Endodermal cell (in vitro differentiated cells): ENCODE data around the gene SPTLC3. TPM values are rescaled to one million over a fixed set of nuclear protein-coding genes. Genes with fewer than 3 reads are reported as not detected.
A peak's percentile ranks its signal among the peaks of the same experiment; 100 is the strongest.

ENCODE experiments used
- DNase-seq: peaks from one replicate; pipeline ENCODE4 v3.0.0-alpha.2; 2017
- H3K27ac ChIP-seq: 2 replicates; pipeline ENCODE4 v1.5.1; 2013; ENCODE audit warnings: mild to moderate bottlenecking, low read depth, low read length, moderate library complexity
- H3K27me3 ChIP-seq: 2 replicates; pipeline ENCODE4 v1.6.1; 2013; ENCODE audit warnings: mild to moderate bottlenecking, low read length, moderate library complexity; ENCODE audit not compliant: insufficient read depth, control insufficient read depth, poor library complexity, severe bottlenecking
- H3K36me3 ChIP-seq: 2 replicates; pipeline ENCODE4 v1.7.0; 2013; ENCODE audit warnings: mild to moderate bottlenecking, low read length, moderate library complexity; ENCODE audit not compliant: control insufficient read depth, insufficient read depth
- H3K4me1 ChIP-seq: one replicate; pipeline ENCODE4 v1.7.0; 2013; ENCODE audit warnings: low read length; ENCODE audit not compliant: control insufficient read depth, insufficient read depth
- H3K4me3 ChIP-seq: 2 replicates; pipeline ENCODE4 v1.5.1; 2013; ENCODE audit warnings: mild to moderate bottlenecking, low read length, moderate library complexity
- H3K9ac ChIP-seq: 2 replicates; pipeline ENCODE4 v1.6.1; 2013; ENCODE audit warnings: mild to moderate bottlenecking, low read length, moderate library complexity; ENCODE audit not compliant: poor library complexity, severe bottlenecking; ENCODE audit errors: extremely low read depth
- H3K9me3 ChIP-seq: 2 replicates; pipeline ENCODE4 v1.6.1; 2013; ENCODE audit warnings: mild to moderate bottlenecking, low read length, moderate library complexity; ENCODE audit not compliant: control insufficient read depth
- H3K27ac Mint-ChIP-seq: 2 replicates; pipeline ENCODE4 v1.8.0; 2020; ENCODE audit warnings: mixed read lengths
- H3K27me3 Mint-ChIP-seq: 2 replicates; pipeline ENCODE4 v1.8.0; 2021; ENCODE audit warnings: mild to moderate bottlenecking, mixed read lengths; ENCODE audit not compliant: insufficient read depth
- H3K36me3 Mint-ChIP-seq: 2 replicates; pipeline ENCODE4 v1.8.0; 2020; ENCODE audit warnings: low read depth, mixed read lengths
- H3K4me1 Mint-ChIP-seq: 2 replicates; pipeline ENCODE4 v1.8.0; 2020; ENCODE audit warnings: mixed read lengths
- H3K4me3 Mint-ChIP-seq: 2 replicates; pipeline ENCODE4 v1.8.0; 2020; ENCODE audit warnings: mild to moderate bottlenecking, moderate library complexity, mixed read lengths
- H3K9me3 Mint-ChIP-seq: 2 replicates; pipeline ENCODE4 v1.8.0; 2020; ENCODE audit warnings: mild to moderate bottlenecking, mixed read lengths
- WGBS, 2 experiments: methylation state at CpG; one replicate each; pipeline versions ENCODE4 v1.1.5 to v1.1.7; 2013; ENCODE audit warnings: missing lambda C conversion rate in 2 of 2, mixed read lengths in 1 of 2; ENCODE audit not compliant: insufficient coverage in 1 of 2, insufficient read length in 1 of 2; 5-methylcytosine and 5-hydroxymethylcytosine counted together
- total RNA-seq, 2 donors: library from RNA; stranded (reverse); fragmentation: NEBNext Ultra II Directional in 1 of 2; extraction: Animal tissue kit (Norgen Biotek cat#: 25700) in 1 of 2; gene quantifications; 2 replicates in 1 of 2; 3 replicates in 1 of 2; pipeline ENCODE4 v1.2.1, GENCODE V29; 2021
- TF ChIP-seq, protein P1 (sequence below): fragments of 200-600 bp; sonication (generic); conservative IDR thresholded peaks from 2 replicates; pipeline ENCODE4 v1.5.0; 2021; ENCODE audit warnings: antibody characterized with exemption, mild to moderate bottlenecking

The SPTLC3 gene
- total RNA-seq, 2 donors from 2014 or later: 1.6 TPM

DNA sequence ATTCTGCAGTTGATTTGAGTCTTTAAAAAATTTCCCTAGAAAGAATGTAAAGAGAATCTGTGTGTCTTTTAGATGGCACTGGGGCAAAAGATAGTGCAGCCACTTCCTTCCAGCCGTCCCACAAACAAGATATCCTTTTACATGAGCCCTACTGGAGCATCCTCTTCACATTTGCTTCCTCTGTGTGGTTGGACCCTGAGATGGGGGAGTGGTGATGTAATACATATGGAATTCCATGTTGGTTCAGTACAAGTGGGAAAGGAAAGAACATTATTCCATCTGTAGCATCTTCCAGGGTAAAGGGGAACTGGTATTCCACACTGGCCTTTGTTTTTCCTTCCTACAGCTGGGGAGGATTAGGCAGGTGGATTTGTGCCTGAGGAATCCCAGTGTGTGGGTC lies 133.4 kb downstream of the SPTLC3 start:
- peaks cover 2% of the 10 kb centered on the region for H3K9me3 Mint-ChIP-seq
- peaks cover 5% of the 10 kb centered on the region for H3K4me1 Mint-ChIP-seq
- no peaks in the 10 kb centered on the region for H3K9me3 ChIP-seq
- no peaks in the 10 kb centered on the region for H3K4me1 ChIP-seq
- H3K27me3 ChIP-seq: no peaks in the 10 kb centered on the region
- no peak overlapping the region for H3K4me3 Mint-ChIP-seq
- H3K36me3 Mint-ChIP-seq: no peaks in the 10 kb centered on the region
- no peak for DNase-seq
- H3K27ac ChIP-seq: no peak overlapping the region
- TF ChIP-seq, protein P1, sequence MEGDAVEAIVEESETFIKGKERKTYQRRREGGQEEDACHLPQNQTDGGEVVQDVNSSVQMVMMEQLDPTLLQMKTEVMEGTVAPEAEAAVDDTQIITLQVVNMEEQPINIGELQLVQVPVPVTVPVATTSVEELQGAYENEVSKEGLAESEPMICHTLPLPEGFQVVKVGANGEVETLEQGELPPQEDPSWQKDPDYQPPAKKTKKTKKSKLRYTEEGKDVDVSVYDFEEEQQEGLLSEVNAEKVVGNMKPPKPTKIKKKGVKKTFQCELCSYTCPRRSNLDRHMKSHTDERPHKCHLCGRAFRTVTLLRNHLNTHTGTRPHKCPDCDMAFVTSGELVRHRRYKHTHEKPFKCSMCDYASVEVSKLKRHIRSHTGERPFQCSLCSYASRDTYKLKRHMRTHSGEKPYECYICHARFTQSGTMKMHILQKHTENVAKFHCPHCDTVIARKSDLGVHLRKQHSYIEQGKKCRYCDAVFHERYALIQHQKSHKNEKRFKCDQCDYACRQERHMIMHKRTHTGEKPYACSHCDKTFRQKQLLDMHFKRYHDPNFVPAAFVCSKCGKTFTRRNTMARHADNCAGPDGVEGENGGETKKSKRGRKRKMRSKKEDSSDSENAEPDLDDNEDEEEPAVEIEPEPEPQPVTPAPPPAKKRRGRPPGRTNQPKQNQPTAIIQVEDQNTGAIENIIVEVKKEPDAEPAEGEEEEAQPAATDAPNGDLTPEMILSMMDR: no peak
- peaks cover 5% of the 10 kb centered on the region for H3K27me3 Mint-ChIP-seq
- H3K9ac ChIP-seq: no peak overlapping the region
- no peak overlapping the region for H3K4me3 ChIP-seq
- WGBS, 2 experiments: 91% methylated on average over 1 of the region's 1 CpG; no CpG with 5 or more reads in 1 of the 2 experiments
- no peak overlapping the region for H3K27ac Mint-ChIP-seq
- H3K36me3 ChIP-seq: no peaks in the 10 kb centered on the region

DNA sequence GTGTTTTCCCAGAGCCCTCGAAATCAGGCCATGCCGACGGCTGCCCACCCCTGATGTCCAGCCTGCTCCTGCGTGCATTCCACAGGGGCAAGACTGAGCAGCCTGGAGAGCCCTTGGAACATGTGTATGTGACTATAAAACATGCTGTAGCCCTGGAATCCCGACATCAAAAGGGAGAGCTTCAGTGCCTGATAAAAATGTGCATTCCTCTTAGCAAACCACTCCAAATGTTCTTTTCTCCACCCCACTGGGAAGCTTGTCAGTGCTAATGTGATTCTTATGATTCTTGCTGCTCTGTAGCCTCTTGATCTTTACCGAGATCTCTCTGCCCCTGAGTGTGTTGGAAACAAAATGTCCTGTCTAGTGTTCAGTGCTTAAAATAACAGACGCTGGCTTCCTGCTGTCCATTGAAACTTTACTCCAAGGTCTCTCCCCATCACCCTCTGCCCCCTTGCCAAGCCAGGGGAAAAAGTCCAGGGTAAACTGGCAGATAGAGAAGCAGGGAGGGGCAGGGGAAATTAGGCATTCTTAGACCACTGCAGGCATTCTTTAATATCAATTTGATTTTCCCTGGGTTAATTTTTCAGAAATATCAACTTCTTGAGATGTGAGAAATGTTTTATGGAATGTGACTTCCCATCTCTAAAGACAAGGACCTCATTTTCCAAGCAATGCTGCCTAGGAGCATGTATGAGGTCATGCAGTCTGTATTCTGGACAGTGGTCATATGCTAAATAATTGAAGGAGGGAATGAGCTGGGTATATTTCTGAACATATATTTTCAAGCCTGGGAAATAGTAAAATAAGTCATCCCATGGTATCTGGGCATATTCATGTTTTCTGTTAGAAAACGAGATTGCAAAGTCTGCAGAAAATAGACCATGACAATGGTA lies 138.5 kb downstream of the SPTLC3 start:
- TF ChIP-seq, protein P1: no peak
- Mint-ChIP-seq H3K9me3 (peaks cover 2% of the 10 kb centered on the region), H3K27me3 (no peaks in the 10 kb centered on the region), H3K36me3 (no peaks in the 10 kb centered on the region), H3K27ac (peak overlapping the region; percentile 27), H3K4me3 (no peak overlapping the region), H3K4me1 (peaks cover 16% of the 10 kb centered on the region)
- no peak for DNase-seq
- Histone ChIP-seq H3K4me3 (no peak overlapping the region), H3K9ac (no peak overlapping the region), H3K4me1 (peaks cover 3% of the 10 kb centered on the region), H3K36me3 (no peaks in the 10 kb centered on the region), H3K27me3 (no peaks in the 10 kb centered on the region), H3K27ac (peak overlapping the region; percentile 26), H3K9me3 (no peaks in the 10 kb centered on the region)
- 56 to 80% methylated on average over 3 to 8 of the region's 8 CpGs for WGBS, 2 experiments

DNA sequence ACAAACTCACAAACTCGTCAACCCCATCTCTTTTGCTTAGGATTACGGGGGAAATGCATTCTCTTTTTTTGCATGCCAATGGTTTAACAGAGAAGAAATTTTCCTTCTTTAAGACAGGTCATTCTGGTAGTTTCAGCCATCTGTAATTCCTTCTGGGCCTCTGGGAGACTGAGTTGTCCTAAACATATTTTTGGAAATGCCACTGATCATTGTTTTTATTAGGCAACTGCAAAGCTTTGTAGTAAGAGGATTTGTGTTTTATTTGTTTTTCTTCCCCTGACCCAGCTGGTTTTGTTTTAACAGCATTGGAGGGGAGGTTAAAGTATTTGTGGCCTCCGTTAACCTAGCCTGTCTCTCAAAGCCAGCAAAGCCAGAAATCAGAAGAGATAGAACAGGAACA lies 139.2 kb downstream of the SPTLC3 start:
- Histone ChIP-seq H3K4me3 (no peak overlapping the region), H3K27ac (no peak overlapping the region), H3K9me3 (no peaks in the 10 kb centered on the region), H3K27me3 (peaks cover 2% of the 10 kb centered on the region), H3K36me3 (no peaks in the 10 kb centered on the region), H3K9ac (no peak overlapping the region), H3K4me1 (peaks cover 3% of the 10 kb centered on the region)
- H3K4me3 Mint-ChIP-seq: no peak overlapping the region
- WGBS, 2 experiments: 82 to 88% methylated on average over 3 of the region's 3 CpGs
- peaks cover 2% of the 10 kb centered on the region for H3K9me3 Mint-ChIP-seq
- TF ChIP-seq, protein P1: no peak
- no peaks in the 10 kb centered on the region for H3K36me3 Mint-ChIP-seq
- no peak overlapping the region for H3K27ac Mint-ChIP-seq
- no peak for DNase-seq
- peaks cover 16% of the 10 kb centered on the region for H3K4me1 Mint-ChIP-seq
- H3K27me3 Mint-ChIP-seq: no peaks in the 10 kb centered on the region
